HUES48 (cell line): Measurements from ENCODE around the gene MPPED1.

Source experiments
- H3K27ac ChIP-seq: one replicate; pipeline ENCODE4 v1.7.0; 2013; ENCODE audit warnings: low read depth, low read length, inconsistent platforms
- H3K27me3 ChIP-seq: 2 replicates; pipeline ENCODE4 v1.6.1; 2013; ENCODE audit warnings: mild to moderate bottlenecking, low read length; ENCODE audit not compliant: control insufficient read depth, insufficient read depth
- H3K36me3 ChIP-seq: 2 replicates; pipeline ENCODE4 v1.6.1; 2013; ENCODE audit warnings: low read length; ENCODE audit not compliant: control insufficient read depth, insufficient read depth
- H3K4me1 ChIP-seq: 2 replicates; pipeline ENCODE4 v1.6.1; 2013; ENCODE audit warnings: mild to moderate bottlenecking, low read length; ENCODE audit not compliant: control insufficient read depth, insufficient read depth
- H3K4me3 ChIP-seq: 2 replicates; pipeline ENCODE4 v1.5.1; 2013; ENCODE audit warnings: mild to moderate bottlenecking, low read depth, low read length
- H3K9ac ChIP-seq: 2 replicates; pipeline ENCODE4 v1.6.1; 2013; ENCODE audit warnings: mild to moderate bottlenecking, low read depth, low read length, moderate library complexity
- H3K9me3 ChIP-seq: 2 replicates; pipeline ENCODE4 v1.6.1; 2013; ENCODE audit warnings: low read length; ENCODE audit not compliant: control insufficient read depth, insufficient read depth

MPPED1 gene

GRCh38 chr22:43479962-43480361 is 68.1 kb downstream of the MPPED1 start:
- Histone ChIP-seq H3K27ac (no peak overlapping the region), H3K9me3 (no peaks in the 10 kb centered on the region), H3K4me3 (no peak overlapping the region), H3K9ac (no peak overlapping the region), H3K36me3 (no peaks in the 10 kb centered on the region), H3K4me1 (peaks cover 4% of the 10 kb centered on the region; the same call in 1 of the 2 replicates), H3K27me3 (no peaks in the 10 kb centered on the region)

- no peaks in the 10 kb centered on the region for H3K27me3 ChIP-seq
- H3K27ac ChIP-seq = no peak overlapping the region
- no peak overlapping the region for H3K9ac ChIP-seq
- no peaks in the 10 kb centered on the region for H3K36me3 ChIP-seq
- peaks cover 4% of the 10 kb centered on the region; the same call in 1 of the 2 replicates for H3K4me1 ChIP-seq
- H3K4me3 ChIP-seq = no peak overlapping the region
- no peaks in the 10 kb centered on the region for H3K9me3 ChIP-seq
These were observed 69.9 kb downstream of the MPPED1 start for GRCh38 chr22:43481568-43482317.

- Histone ChIP-seq H3K9ac (no peak overlapping the region), H3K9me3 (no peaks in the 10 kb centered on the region), H3K4me1 (peaks cover 4% of the 10 kb centered on the region; the same call in 1 of the 2 replicates), H3K36me3 (no peaks in the 10 kb centered on the region), H3K27me3 (no peaks in the 10 kb centered on the region), H3K27ac (no peak overlapping the region), H3K4me3 (no peak overlapping the region)
These were observed 70.5 kb downstream of the MPPED1 start for GRCh38 chr22:43482318-43482625.

GRCh38 chr22:43483266-43483665 is 71.5 kb downstream of the MPPED1 start:
- H3K4me1 ChIP-seq = peaks cover 4% of the 10 kb centered on the region; the same call in 1 of the 2 replicates

GRCh38 chr22:43483669-43484068 is 71.9 kb downstream of the MPPED1 start:
- H3K4me1 ChIP-seq = peaks cover 4% of the 10 kb centered on the region; the same call in 1 of the 2 replicates
- H3K36me3 ChIP-seq = no peaks in the 10 kb centered on the region
- no peaks in the 10 kb centered on the region for H3K9me3 ChIP-seq
- no peak overlapping the region for H3K27ac ChIP-seq
- H3K4me3 ChIP-seq = no peak overlapping the region
- no peaks in the 10 kb centered on the region for H3K27me3 ChIP-seq
- no peak overlapping the region for H3K9ac ChIP-seq

More at GRCh38 chr22:43483266-43483665, 71.5 kb downstream of the MPPED1 start:
- no peak overlapping the region for H3K27ac ChIP-seq
- no peak overlapping the region for H3K4me3 ChIP-seq
- H3K9me3 ChIP-seq = no peaks in the 10 kb centered on the region
- no peak overlapping the region for H3K9ac ChIP-seq
- H3K27me3 ChIP-seq = no peaks in the 10 kb centered on the region
- no peaks in the 10 kb centered on the region for H3K36me3 ChIP-seq

GRCh38 chr22:43484227-43484626 is 72.4 kb downstream of the MPPED1 start:
- Histone ChIP-seq H3K27me3 (no peaks in the 10 kb centered on the region), H3K27ac (no peak overlapping the region), H3K4me1 (peaks cover 4% of the 10 kb centered on the region; the same call in 1 of the 2 replicates), H3K9me3 (no peaks in the 10 kb centered on the region), H3K9ac (no peak overlapping the region), H3K36me3 (no peaks in the 10 kb centered on the region), H3K4me3 (no peak overlapping the region)

- Histone ChIP-seq H3K4me3 (no peak overlapping the region), H3K9ac (no peak overlapping the region), H3K9me3 (no peaks in the 10 kb centered on the region), H3K27ac (no peak overlapping the region), H3K27me3 (no peaks in the 10 kb centered on the region), H3K4me1 (peaks cover 4% of the 10 kb centered on the region; the same call in 1 of the 2 replicates), H3K36me3 (no peaks in the 10 kb centered on the region)
These were observed 73.8 kb downstream of the MPPED1 start for GRCh38 chr22:43485502-43486089.

- Histone ChIP-seq H3K36me3 (no peaks in the 10 kb centered on the region), H3K4me3 (no peak overlapping the region), H3K27me3 (no peaks in the 10 kb centered on the region), H3K4me1 (no peaks in the 10 kb centered on the region), H3K27ac (no peak overlapping the region), H3K9me3 (no peaks in the 10 kb centered on the region), H3K9ac (no peak overlapping the region)
These were observed 75.7 kb downstream of the MPPED1 start for GRCh38 chr22:43487311-43488030.

- Histone ChIP-seq H3K4me3 (no peak overlapping the region), H3K27ac (no peak overlapping the region), H3K36me3 (no peaks in the 10 kb centered on the region), H3K9me3 (no peaks in the 10 kb centered on the region), H3K27me3 (no peaks in the 10 kb centered on the region), H3K4me1 (no peaks in the 10 kb centered on the region), H3K9ac (no peak overlapping the region)
These were observed 76.4 kb downstream of the MPPED1 start for GRCh38 chr22:43488031-43488866.

GRCh38 chr22:43488937-43489336 is 77.1 kb downstream of the MPPED1 start:
- Histone ChIP-seq H3K27ac (no peak overlapping the region), H3K36me3 (no peaks in the 10 kb centered on the region), H3K9ac (no peak overlapping the region), H3K9me3 (no peaks in the 10 kb centered on the region), H3K4me1 (no peaks in the 10 kb centered on the region), H3K4me3 (no peak overlapping the region), H3K27me3 (no peaks in the 10 kb centered on the region)
